HCT116 (cell line): Measurements from ENCODE around the gene TRPM7. TPM values are rescaled to one million over a fixed set of nuclear protein-coding genes. Genes with fewer than 3 reads are reported as not detected.
A peak's percentile ranks its signal among the peaks of the same experiment; 100 is the strongest.

Source experiments
- ATAC-seq: fragments of 200-7000 bp; cut with Tn5 transposase; 2 replicates; pipeline ENCODE4 v1.9.1; 2020; ENCODE audit warnings: mild to moderate bottlenecking, moderate library complexity
- BruUV-seq: library from RNA; stranded (reverse); fragments of 400-500 nt; replicated peaks from 2 replicates; lab custom pipeline; 2021; lab: Mats Ljungman, UMichigan
- CTCF ChIA-PET: fragments of 300-600 bp; sonication (Branson Sonifier 250); formaldehyde crosslinking; loops from one replicate; lab custom pipeline; 2021; ENCODE audit warnings: antibody characterized with exemption; lab: Charles Lee
- POLR2A ChIA-PET: fragments of 300-600, 350-600 bp; sonication (Branson Sonifier 250); formaldehyde crosslinking; loops from one replicate; lab custom pipeline; 2021; ENCODE audit warnings: antibody characterized with exemption; lab: Charles Lee
- RAD21 ChIA-PET, 2 experiments: fragments of 300-600 bp; sonication (Branson Sonifier 250); formaldehyde crosslinking; loops; one replicate each; lab custom pipeline; 2023; ENCODE audit warnings: low total read pairs in 2 of 2; ENCODE audit not compliant: uncharacterized antibody in 2 of 2, unreplicated experiment in 2 of 2, low non-redundant PET in 1 of 2; lab: Charles Lee
- DNase-seq: peaks from one replicate; pipeline ENCODE4 v3.0.0-alpha.2; 2010; ENCODE audit warnings: low read depth, low spot score
- H2AFZ ChIP-seq: fragments of 200-600 bp; shearing (Covaris generic), sonication (generic); 2 replicates; pipeline ENCODE4 v1.6.1; 2017; ENCODE audit warnings: low read depth, mixed run types, mixed read lengths, antibody characterized with exemption, low read length; ENCODE audit not compliant: poor library complexity, severe bottlenecking
- H3K27ac ChIP-seq: 2 replicates; pipeline ENCODE4 v1.5.1; 2012; ENCODE audit warnings: low read depth, low read length
- H3K27me3 ChIP-seq: fragments of 200-600 bp; sonication (generic); 2 replicates; pipeline ENCODE4 v1.6.1; 2016; ENCODE audit warnings: mixed run types, low read length, mixed read lengths; ENCODE audit not compliant: insufficient read depth
- H3K36me3 ChIP-seq, 2 experiments: fragments of 200-500 bp in 1 of 2; fragments of 200-600 bp in 1 of 2; sonication (Bioruptor generic) in 1 of 2; sonication (generic) in 1 of 2; 2 replicates each; pipeline versions ENCODE4 v1.5.1 to v1.6.1; 2014 to 2016; ENCODE audit warnings: low read length in 2 of 2, inconsistent platforms in 1 of 2, mixed read lengths in 1 of 2, mixed run types in 1 of 2; ENCODE audit not compliant: insufficient read depth in 2 of 2, control insufficient read depth in 1 of 2
- H3K4me1 ChIP-seq, 2 experiments: fragments of 200-600 bp in 1 of 2; sonication (generic) in 1 of 2; 2 replicates each; pipeline versions ENCODE4 v1.5.1 to v1.6.1; 2012 to 2017; ENCODE audit warnings: low read length in 2 of 2, inconsistent platforms in 1 of 2, mild to moderate bottlenecking in 1 of 2, mixed read lengths in 1 of 2, mixed run types in 1 of 2, moderate library complexity in 1 of 2; ENCODE audit not compliant: insufficient read depth in 2 of 2, control insufficient read depth in 1 of 2
- H3K4me2 ChIP-seq: fragments of 200-600 bp; sonication (generic); 2 replicates; pipeline ENCODE4 v1.6.1; 2017; ENCODE audit warnings: mixed run types, low read length, mixed read lengths
- H3K4me3 ChIP-seq, 2 experiments: fragments of 200-600 bp in 1 of 2; sonication (generic) in 1 of 2; replicated peaks in 1 of 2; 2 replicates each; pipeline ENCODE4 v1.5.1; 2011 to 2016; ENCODE audit warnings: low read length in 2 of 2, control low read depth in 1 of 2, low read depth in 1 of 2, mild to moderate bottlenecking in 1 of 2, mixed read lengths in 1 of 2, mixed run types in 1 of 2
- H3K79me2 ChIP-seq: fragments of 200-600 bp; sonication (generic); 2 replicates; pipeline ENCODE4 v1.6.1; 2017; ENCODE audit warnings: mild to moderate bottlenecking, mixed run types, low read length, moderate library complexity, mixed read lengths; ENCODE audit not compliant: insufficient read depth
- H3K9ac ChIP-seq: fragments of 200-600 bp; sonication (generic); 2 replicates; pipeline ENCODE4 v1.6.1; 2016; ENCODE audit warnings: low read length, mixed read lengths
- H3K9me2 ChIP-seq: fragments of 200-600 bp; sonication (generic), shearing (Covaris generic); 2 replicates; pipeline ENCODE4 v1.6.1; 2017; ENCODE audit warnings: mixed run types, mild to moderate bottlenecking, moderate library complexity; ENCODE audit not compliant: insufficient read depth
- H3K9me3 ChIP-seq, 2 experiments: fragments of 200-500 bp in 1 of 2; fragments of 200-600 bp in 1 of 2; sonication (Bioruptor generic) in 1 of 2; sonication (generic) in 1 of 2; 2 replicates each; pipeline ENCODE4 v1.6.1; 2014 to 2017; ENCODE audit warnings: low read length in 2 of 2, mixed read lengths in 2 of 2, inconsistent platforms in 1 of 2, low read depth in 1 of 2, mild to moderate bottlenecking in 1 of 2, mixed run types in 1 of 2, moderate library complexity in 1 of 2; ENCODE audit not compliant: control insufficient read depth in 1 of 2, insufficient read depth in 1 of 2
- H4K20me1 ChIP-seq: fragments of 200-600 bp; sonication (generic), shearing (Covaris generic); 2 replicates; pipeline ENCODE4 v1.6.1; 2017; ENCODE audit warnings: mixed run types, mild to moderate bottlenecking, moderate library complexity; ENCODE audit not compliant: insufficient read depth
- CBX3 ChIP-seq: IDR thresholded peaks from 2 replicates; pipeline ENCODE4 v1.6.1; 2012; ENCODE audit warnings: low read depth
- CEBPB ChIP-seq: IDR thresholded peaks from 2 replicates; pipeline ENCODE4 v1.6.1; 2012; ENCODE audit warnings: low read depth
- EGR1 ChIP-seq: IDR thresholded peaks from 2 replicates; pipeline ENCODE4 v1.6.1; 2012; ENCODE audit warnings: low read depth
- POLR2AphosphoS5 ChIP-seq: IDR thresholded peaks from 2 replicates; pipeline ENCODE4 v1.6.1; 2011; ENCODE audit warnings: mild to moderate bottlenecking, low read depth, low read length, moderate library complexity
- SIN3A ChIP-seq: IDR thresholded peaks from 2 replicates; pipeline ENCODE4 v1.6.1; 2012; ENCODE audit warnings: low read depth
- SP1 ChIP-seq: IDR thresholded peaks from 2 replicates; pipeline ENCODE4 v1.6.1; 2012; ENCODE audit warnings: low read depth
- YY1 ChIP-seq: IDR thresholded peaks from 2 replicates; pipeline ENCODE4 v1.6.1; 2011; ENCODE audit warnings: low read length, low read depth, moderate library complexity, mild to moderate bottlenecking; ENCODE audit not compliant: insufficient replicate concordance; ENCODE audit errors: extremely low read depth
- ZNF274 ChIP-seq: fragments of 200-500 bp; sonication (Bioruptor generic); IDR thresholded peaks from 2 replicates; pipeline ENCODE4 v1.6.1; 2014; ENCODE audit warnings: mild to moderate bottlenecking, low read depth, low read length, inconsistent platforms
- intact Hi-C: fragments of 100-400 bp; cut with micrococcal nuclease; formaldehyde crosslinking; loops from 2 replicates; pipeline ENCODE4 v1.10.0; 2022
- total RNA-seq: library from RNA; stranded (reverse); gene quantifications from one replicate; pipeline ENCODE4 v1.2.1, GENCODE V29; 2021; ENCODE audit not compliant: unreplicated experiment
- TF ChIP-seq, protein P1 (sequence below): IDR thresholded peaks from 2 replicates; pipeline ENCODE4 v1.6.1; 2012; ENCODE audit warnings: low read depth
- TF ChIP-seq, protein P2 (sequence below): IDR thresholded peaks from 2 replicates; pipeline ENCODE4 v1.6.1; 2011; ENCODE audit warnings: mild to moderate bottlenecking, low read length, moderate library complexity; ENCODE audit not compliant: insufficient replicate concordance; ENCODE audit errors: extremely low read depth
- TF ChIP-seq, protein P3 (sequence below): IDR thresholded peaks from 2 replicates; pipeline ENCODE4 v1.6.1; 2012
- TF ChIP-seq, protein P4 (sequence below): IDR thresholded peaks from 2 replicates; pipeline ENCODE4 v1.6.1; 2012
- TF ChIP-seq, protein P5 (sequence below), 3 experiments: fragments of 200-600 bp in 1 of 3; sonication (generic) in 1 of 3; IDR thresholded peaks in 2 of 3; conservative IDR thresholded peaks in 1 of 3; 2 replicates each; pipeline ENCODE4 v1.5.1; 2012 to 2017; ENCODE audit warnings: low read depth in 2 of 3, low read length in 2 of 3, antibody characterized with exemption in 1 of 3, borderline replicate concordance in 1 of 3, control low read depth in 1 of 3, mild to moderate bottlenecking in 1 of 3, mixed read lengths in 1 of 3, mixed run types in 1 of 3, moderate library complexity in 1 of 3; ENCODE audit not compliant: insufficient read depth in 1 of 3

The TRPM7 gene
- total RNA-seq, 1 experiment from 2014 or later: 26.3 TPM

DNA sequence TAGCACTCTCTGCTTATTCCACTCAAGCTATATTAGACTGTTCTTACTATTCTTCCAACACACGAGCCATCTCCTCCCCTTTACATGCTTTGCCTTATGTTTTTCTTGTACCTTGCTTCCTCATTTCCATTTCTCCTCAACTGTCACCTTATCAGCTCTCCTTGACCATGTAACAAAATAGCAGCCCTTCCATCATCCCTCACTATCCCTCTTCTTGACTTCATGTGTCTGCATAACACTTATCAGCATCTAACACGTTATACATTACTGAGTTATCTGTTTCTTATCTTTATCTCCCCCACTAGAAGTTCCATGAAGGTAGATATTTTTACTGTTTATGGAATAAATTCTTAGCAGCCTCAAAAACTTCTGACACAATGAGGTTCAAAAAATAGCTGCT lies 45.3 kb downstream of the TRPM7 start:
- intact Hi-C loops: no loop called here
- POLR2A ChIA-PET: no interaction called here
- CTCF ChIA-PET: no interaction called here

More for the DNA sequence above, 45.3 kb downstream of the TRPM7 start:
- peaks cover 16% of the 10 kb centered on the region for H3K79me2 ChIP-seq
- no peaks in the 10 kb centered on the region for H3K9me2 ChIP-seq
- peaks cover 6 to 23% of the 10 kb centered on the region in 2 experiments for H3K36me3 ChIP-seq
- no peak for TF ChIP-seq SIN3A
- TF ChIP-seq CEBPB: no peak
- TF ChIP-seq YY1: no peak
- TF ChIP-seq, protein P1, sequence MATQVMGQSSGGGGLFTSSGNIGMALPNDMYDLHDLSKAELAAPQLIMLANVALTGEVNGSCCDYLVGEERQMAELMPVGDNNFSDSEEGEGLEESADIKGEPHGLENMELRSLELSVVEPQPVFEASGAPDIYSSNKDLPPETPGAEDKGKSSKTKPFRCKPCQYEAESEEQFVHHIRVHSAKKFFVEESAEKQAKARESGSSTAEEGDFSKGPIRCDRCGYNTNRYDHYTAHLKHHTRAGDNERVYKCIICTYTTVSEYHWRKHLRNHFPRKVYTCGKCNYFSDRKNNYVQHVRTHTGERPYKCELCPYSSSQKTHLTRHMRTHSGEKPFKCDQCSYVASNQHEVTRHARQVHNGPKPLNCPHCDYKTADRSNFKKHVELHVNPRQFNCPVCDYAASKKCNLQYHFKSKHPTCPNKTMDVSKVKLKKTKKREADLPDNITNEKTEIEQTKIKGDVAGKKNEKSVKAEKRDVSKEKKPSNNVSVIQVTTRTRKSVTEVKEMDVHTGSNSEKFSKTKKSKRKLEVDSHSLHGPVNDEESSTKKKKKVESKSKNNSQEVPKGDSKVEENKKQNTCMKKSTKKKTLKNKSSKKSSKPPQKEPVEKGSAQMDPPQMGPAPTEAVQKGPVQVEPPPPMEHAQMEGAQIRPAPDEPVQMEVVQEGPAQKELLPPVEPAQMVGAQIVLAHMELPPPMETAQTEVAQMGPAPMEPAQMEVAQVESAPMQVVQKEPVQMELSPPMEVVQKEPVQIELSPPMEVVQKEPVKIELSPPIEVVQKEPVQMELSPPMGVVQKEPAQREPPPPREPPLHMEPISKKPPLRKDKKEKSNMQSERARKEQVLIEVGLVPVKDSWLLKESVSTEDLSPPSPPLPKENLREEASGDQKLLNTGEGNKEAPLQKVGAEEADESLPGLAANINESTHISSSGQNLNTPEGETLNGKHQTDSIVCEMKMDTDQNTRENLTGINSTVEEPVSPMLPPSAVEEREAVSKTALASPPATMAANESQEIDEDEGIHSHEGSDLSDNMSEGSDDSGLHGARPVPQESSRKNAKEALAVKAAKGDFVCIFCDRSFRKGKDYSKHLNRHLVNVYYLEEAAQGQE: no peak
- TF ChIP-seq, protein P2, sequence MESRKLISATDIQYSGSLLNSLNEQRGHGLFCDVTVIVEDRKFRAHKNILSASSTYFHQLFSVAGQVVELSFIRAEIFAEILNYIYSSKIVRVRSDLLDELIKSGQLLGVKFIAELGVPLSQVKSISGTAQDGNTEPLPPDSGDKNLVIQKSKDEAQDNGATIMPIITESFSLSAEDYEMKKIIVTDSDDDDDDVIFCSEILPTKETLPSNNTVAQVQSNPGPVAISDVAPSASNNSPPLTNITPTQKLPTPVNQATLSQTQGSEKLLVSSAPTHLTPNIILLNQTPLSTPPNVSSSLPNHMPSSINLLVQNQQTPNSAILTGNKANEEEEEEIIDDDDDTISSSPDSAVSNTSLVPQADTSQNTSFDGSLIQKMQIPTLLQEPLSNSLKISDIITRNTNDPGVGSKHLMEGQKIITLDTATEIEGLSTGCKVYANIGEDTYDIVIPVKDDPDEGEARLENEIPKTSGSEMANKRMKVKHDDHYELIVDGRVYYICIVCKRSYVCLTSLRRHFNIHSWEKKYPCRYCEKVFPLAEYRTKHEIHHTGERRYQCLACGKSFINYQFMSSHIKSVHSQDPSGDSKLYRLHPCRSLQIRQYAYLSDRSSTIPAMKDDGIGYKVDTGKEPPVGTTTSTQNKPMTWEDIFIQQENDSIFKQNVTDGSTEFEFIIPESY: no peak
- TF ChIP-seq, protein P3, sequence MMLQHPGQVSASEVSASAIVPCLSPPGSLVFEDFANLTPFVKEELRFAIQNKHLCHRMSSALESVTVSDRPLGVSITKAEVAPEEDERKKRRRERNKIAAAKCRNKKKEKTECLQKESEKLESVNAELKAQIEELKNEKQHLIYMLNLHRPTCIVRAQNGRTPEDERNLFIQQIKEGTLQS: no peak
- no peak for TF ChIP-seq SP1
- TF ChIP-seq ZNF274: no peak
- TF ChIP-seq, protein P4, sequence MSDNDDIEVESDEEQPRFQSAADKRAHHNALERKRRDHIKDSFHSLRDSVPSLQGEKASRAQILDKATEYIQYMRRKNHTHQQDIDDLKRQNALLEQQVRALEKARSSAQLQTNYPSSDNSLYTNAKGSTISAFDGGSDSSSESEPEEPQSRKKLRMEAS: no peak
- TF ChIP-seq, protein P5, sequence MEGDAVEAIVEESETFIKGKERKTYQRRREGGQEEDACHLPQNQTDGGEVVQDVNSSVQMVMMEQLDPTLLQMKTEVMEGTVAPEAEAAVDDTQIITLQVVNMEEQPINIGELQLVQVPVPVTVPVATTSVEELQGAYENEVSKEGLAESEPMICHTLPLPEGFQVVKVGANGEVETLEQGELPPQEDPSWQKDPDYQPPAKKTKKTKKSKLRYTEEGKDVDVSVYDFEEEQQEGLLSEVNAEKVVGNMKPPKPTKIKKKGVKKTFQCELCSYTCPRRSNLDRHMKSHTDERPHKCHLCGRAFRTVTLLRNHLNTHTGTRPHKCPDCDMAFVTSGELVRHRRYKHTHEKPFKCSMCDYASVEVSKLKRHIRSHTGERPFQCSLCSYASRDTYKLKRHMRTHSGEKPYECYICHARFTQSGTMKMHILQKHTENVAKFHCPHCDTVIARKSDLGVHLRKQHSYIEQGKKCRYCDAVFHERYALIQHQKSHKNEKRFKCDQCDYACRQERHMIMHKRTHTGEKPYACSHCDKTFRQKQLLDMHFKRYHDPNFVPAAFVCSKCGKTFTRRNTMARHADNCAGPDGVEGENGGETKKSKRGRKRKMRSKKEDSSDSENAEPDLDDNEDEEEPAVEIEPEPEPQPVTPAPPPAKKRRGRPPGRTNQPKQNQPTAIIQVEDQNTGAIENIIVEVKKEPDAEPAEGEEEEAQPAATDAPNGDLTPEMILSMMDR (IDR thresholded peaks at IDR 0.05 in 2 of 3, conservative IDR thresholded peaks at IDR 0.05 in 1 of 3; ENCODE audit: borderline replicate concordance in 1 of 3, insufficient read depth in 1 of 3, low read depth in 2 of 3, low read length in 2 of 3): no peak
- no peak for TF ChIP-seq CBX3
- no peak for TF ChIP-seq POLR2AphosphoS5
- no peak for TF ChIP-seq EGR1
- no peak overlapping the region for H3K4me3 ChIP-seq
- no peaks in the 10 kb centered on the region for H3K27me3 ChIP-seq
- TSS peak; percentile 21 for BruUV-seq
- RAD21 ChIA-PET: no interaction called here
- no peak overlapping the region for H3K4me2 ChIP-seq
- no peak overlapping the region for H2AFZ ChIP-seq
- no peaks in the 10 kb centered on the region for H3K4me1 ChIP-seq
- DNase-seq (no peak), ATAC-seq (no peak)
- no peak overlapping the region for H3K9ac ChIP-seq
- H4K20me1 ChIP-seq: no peaks in the 10 kb centered on the region
- H3K9me3 ChIP-seq: no peaks in the 10 kb centered on the region
- H3K27ac ChIP-seq: no peak overlapping the region
